GM19324 (cell line): ENCODE results near the gene SNRNP25.

Experiments used
- ATAC-seq: cut with Tn5 transposase; IDR thresholded peaks from one replicate; pipeline ENCODE4 v1.9.1; 2021; ENCODE audit warnings: mild to moderate bottlenecking, moderate library complexity; ENCODE audit not compliant: unreplicated experiment, low FRiP score

Gene SNRNP25

GRCh38 chr16:62283-62967, 8.8 kb downstream of the SNRNP25 start:
- ATAC-seq, result no peak

DNA sequence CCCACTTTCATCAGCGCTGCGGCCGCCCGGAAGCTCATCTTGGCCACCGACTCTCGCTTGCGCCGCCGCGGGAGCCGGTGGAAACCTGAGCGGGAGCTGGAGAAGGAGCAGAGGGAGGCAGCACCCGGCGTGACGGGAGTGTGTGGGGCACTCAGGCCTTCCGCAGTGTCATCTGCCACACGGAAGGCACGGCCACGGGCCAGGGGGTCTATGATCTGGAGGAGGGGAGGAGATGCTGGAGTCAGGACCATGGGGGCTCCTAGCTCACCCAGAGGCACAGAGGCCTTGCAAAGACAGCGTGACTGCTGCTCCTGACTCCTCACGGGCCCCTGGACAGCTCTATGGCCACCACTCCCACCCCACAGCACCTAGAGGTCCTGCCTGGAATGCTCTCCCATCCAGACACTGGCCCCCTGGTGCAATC, 9.4 kb downstream of the SNRNP25 start:
- ATAC-seq, result no peak

DNA sequence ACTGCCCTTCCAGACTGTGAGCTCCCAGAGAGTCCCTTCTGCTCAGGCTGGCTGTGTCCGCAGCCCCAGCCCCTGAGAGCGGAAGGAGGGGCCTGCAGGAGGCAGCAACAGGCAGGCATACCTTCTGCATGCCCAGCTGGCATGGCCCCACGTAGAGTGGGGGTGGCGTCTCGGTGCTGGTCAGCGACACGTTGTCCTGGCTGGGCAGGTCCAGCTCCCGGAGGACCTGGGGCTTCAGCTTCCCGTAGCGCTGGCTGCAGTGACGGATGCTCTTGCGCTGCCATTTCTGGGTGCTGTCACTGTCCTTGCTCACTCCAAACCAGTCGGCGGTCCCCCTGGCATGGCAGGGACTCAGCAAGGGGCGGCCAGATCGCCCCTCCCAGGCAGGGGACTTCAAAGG, 9.8 kb downstream of the SNRNP25 start:
- ATAC-seq, result no peak

- no peak for ATAC-seq
Measured at GRCh38 chr16:63998-64913, 10.6 kb downstream of the SNRNP25 start.

DNA sequence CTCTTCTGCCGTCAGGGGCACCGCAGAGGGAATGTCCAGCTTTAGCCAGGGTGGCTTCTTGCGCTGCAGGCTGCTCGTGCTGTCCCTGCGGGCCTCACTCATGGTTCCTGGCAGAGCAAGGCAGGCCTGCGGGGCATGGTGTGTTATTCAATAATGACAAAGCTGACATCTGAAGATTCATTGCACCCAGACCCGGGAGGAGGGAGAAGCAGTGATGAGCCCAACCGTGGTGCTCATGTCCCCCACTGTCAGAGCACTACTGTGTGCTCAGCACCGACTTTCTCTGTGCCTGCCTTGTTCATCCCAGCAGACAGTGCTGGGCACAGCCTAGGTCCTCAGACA, 11.3 kb downstream of the SNRNP25 start:
- ATAC-seq, result no peak

GRCh38 chr16:65745-66144, 12.1 kb downstream of the SNRNP25 start:
- ATAC-seq, result no peak

DNA sequence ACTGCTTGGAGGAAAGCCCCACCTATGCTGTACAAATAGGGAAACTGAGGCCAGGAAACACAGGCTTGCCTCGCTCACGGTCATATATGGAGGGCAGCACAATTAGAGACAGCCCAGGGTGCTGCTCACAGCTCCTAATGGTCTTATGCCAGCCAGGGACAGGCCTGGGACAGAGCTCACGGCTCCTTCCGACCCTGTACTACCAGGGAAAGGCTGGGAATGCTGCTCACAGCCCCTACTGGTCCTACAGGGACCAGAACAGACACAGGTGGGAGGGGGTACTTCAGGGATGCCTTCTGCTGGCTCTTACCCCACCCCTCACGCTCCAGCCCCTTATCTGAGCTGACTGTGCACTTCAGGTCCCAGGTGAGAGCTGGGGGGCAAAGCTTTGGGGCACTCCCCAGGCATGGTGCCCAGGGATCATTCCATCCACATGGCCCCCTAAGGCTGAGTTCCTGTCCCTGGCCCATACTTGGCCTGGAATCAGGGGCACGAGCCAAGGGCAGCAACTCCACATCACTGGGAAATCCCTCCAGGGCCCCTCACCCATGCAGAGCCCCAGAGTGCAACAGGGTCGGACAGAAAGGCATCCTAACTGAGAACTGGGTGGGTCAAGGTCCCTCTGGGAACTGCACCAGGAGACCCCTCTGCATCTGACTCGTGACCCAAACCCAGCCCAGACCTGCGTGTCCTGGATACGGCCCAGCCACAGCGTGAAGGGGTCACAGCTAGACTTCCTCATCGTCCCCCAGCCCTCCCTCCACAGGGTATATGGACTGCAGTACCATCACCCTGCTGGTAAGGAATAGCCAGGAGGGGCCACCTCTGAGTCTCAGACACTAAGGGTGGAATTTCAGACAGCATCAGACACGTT, 12.9 kb downstream of the SNRNP25 start:
- ATAC-seq, result no peak

- no peak for ATAC-seq
Measured at GRCh38 chr16:67183-67791, 13.7 kb downstream of the SNRNP25 start.

GRCh38 chr16:67884-68789, 14.5 kb downstream of the SNRNP25 start:
- no peak for ATAC-seq

GRCh38 chr16:69181-69580, 15.6 kb downstream of the SNRNP25 start:
- ATAC-seq, result no peak

DNA sequence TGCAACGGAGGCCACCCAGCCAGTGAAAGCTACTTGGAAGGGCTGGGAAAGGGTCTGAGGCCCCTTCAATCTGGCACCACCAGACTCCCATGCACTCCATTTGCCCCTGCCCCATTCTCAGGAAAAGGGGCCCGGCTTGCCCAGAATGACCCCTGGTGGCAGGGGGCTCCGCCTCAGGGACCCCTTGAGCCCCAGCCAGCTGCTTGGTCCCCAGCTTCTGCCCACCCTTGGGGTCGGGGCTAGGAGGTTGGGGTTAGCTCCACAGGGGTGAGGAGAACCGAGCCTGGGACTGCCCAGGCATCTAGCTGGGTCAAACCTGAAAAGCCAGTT, 17.5 kb downstream of the SNRNP25 start:
- ATAC-seq, result no peak

DNA sequence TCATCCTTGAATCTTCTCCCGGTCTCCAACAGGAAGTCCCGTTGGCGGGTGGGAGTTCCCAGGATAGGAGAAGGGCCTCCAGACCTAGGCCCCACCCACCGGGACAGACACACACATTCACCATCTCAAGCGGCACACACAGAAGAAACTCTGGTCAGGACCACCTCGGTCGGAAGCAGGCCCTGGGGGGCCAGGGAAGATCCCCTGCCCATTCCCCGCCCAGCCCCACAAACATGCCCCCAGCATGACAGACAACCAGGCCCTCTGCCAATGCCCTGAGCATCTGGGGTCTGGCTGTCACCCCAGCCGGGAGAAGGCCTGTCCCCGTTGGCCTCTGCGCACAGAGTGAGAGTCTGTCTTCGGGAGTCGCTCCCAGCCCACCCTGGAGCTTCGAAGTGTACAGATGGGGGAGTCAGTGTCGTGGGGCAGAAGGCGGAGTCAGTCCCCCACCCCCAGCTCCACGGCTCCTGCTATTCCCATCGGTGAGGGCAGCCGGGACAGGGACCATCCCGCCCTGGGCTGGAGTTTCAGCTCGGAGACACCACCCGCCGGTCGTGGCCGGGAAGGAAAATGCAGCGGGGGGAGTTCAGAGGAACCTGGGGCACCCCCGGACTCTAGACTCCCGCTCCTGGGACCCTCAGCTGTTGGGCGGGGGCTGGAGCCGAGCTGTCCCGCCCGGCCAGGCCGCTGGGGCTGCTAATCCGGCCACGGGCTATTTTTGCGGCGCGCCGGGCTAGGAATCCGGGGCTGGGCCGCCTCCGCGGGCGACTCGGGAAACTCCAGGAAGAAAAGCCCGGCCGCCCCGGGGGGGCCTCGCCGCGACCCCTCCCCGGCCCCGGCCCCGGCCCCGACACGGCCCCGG, 18.1 kb downstream of the SNRNP25 start:
- ATAC-seq, result no peak

DNA sequence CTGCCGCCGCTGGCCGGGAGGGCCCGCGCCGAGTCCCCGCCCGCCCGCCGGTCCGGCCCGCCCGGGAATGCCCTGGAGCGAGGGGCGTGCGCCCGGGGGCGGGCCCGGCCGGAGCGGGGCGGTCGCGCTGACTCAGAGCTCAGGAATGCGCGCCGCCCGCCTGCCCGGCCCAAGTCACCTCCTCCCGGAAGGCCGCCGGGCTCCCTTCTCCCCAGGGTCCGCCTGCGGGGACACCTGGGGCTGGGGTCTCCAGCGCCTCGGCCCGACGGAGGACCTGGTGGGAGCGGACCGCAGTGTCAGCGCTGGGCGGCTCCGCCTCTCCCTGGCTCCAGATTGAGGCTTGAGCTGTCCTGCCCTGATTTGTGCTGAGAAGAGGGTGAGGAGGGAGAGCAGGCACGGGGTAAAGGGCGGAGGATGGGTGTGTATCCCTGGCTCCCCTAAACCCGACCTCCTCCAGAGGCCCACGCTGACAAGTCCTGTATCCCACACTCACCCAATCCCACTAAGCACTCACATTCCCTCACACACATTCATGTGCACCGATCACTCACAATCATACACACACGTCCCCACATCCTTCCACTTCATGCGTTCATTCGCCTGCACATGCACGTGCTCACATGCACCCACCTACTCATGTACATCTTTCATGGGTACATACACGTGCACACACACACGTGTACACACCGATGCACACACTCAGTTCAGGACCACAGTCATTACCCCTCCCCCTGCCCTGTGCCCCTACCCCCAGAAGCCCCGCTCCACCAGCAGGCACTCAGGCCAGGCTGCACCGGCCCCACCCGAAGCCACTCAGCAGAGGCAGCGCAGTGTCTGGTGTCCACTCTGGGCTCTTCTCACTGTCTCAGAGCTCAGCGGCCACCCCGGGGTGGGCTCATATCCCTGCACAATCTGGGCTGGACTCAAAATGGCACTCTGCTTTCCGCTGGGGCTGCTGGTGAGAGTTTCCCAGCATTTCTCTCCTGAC, 19.2 kb downstream of the SNRNP25 start, which contains the start of gene RHBDF1:
TSS of gene RHBDF1 (minus strand) at position 71 of the 988 bp plus-strand sequence. CDS start 7,616 bp downstream, outside the sequence.
- ATAC-seq, result no peak

DNA sequence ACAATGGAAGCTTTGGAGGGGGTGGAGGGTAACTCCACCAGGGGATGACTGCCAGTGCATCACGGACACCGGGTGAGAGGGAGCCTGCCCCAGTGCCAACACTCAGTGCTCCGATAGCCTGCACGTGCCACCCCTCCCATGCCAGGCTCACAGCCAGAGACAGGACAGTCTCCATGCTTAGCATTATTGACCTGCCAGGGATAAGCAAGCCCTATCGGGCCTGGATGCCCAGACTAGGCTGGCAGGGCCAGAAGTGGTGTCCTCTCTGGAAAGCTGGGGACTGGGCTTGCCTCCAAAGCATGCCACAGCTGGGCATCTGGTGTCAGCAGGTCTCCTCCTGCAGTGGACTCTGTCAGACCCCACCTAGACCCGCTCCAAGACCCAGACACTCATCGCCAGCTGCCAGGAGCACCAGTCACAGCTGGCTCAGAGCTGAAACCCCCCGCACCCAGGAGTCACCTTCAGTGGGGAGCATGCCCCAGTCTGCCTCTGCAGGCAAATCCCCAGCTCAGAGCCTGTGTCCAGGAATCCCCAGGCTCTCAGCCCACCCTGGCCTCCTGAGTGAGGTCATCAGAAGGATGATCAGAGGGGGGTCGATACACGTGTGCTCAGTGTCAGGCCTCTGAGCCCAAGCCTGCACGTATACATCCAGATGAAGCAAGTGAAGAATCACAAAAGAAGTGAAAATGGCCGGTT, 20.6 kb downstream of the SNRNP25 start:
- no peak for ATAC-seq

DNA sequence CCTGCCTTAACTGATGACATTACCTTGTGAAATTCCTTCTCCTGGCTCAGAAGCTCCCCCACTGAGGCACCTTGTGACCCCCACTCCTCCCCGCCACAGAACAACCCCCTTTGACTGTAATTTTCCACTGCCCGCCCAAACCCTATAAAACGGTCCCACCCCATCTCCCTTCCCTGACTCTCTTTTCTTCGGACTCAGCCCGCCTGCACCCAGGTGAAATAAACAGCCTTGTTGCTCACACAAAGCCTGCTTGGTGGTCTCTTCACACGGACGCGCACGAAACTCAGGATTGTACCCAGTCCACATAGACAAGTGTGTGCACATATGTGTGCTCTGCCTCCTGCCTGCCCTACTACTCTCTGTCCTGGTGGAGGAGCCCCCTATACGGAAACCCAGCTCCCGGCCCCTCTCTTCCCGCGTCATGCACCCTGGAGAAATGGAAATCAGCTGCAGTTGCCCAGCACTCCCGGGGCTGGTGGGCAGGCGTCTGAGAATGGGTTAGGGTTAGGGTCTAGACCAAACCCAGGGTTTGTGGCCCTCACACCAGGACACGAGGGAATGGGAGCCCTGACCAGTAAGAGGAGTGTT, 21.2 kb downstream of the SNRNP25 start:
- no peak for ATAC-seq
